ENCODE data around the gene GAB3.

The GAB3 gene

DNA sequence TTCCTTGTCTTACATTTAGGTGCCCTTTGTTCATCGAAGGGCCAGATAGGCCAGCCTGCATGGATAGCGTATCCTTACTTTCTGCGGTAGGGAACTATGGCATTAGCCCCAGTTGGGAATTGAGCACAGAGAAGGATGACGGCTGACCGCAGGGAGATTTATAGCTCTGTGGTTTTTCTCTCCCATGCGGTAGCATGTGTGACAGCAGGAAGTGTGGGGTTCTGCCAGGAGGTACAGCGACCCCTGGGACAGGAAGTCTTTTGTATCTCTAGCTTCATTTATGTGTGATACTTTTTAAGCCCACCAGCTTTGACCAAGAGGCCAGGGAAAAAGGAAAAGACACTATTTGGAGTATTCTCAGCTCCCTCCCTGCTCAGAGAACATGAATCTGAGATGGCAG lies 33.1 kb downstream of the GAB3 start:
- TF ChIP-seq, protein P1, sequence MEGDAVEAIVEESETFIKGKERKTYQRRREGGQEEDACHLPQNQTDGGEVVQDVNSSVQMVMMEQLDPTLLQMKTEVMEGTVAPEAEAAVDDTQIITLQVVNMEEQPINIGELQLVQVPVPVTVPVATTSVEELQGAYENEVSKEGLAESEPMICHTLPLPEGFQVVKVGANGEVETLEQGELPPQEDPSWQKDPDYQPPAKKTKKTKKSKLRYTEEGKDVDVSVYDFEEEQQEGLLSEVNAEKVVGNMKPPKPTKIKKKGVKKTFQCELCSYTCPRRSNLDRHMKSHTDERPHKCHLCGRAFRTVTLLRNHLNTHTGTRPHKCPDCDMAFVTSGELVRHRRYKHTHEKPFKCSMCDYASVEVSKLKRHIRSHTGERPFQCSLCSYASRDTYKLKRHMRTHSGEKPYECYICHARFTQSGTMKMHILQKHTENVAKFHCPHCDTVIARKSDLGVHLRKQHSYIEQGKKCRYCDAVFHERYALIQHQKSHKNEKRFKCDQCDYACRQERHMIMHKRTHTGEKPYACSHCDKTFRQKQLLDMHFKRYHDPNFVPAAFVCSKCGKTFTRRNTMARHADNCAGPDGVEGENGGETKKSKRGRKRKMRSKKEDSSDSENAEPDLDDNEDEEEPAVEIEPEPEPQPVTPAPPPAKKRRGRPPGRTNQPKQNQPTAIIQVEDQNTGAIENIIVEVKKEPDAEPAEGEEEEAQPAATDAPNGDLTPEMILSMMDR (IDR thresholded peaks at IDR 0.05) = no peak

DNA sequence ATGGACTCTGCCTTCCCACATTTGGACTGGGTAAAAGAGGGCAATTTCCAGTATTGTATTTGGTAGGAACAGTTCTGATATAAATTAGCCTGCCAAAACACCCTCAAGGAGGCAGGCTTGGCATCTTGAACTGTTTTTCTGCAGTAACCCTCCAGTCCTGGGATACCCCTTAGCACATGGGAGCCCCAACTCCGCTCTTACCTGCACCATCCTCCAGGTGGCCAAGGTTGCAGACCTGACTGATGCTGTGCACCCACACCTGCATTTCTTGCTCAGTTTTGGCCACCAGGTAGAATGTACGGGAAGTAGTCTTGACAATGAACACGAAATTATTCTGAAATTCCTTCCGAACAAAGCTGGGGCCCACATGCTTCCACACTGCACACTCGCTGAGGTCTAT lies 35.1 kb downstream of the GAB3 start:
- TF ChIP-seq, protein P1 (IDR thresholded peaks at IDR 0.05) = no peak

GRCh38 chrX:154714925-154715324 lies 36.0 kb downstream of the GAB3 start:
- TF ChIP-seq, protein P1 (IDR thresholded peaks at IDR 0.05) = peak; percentile 54

- TF ChIP-seq, protein P1 (IDR thresholded peaks at IDR 0.05) = no peak
These were observed 37.8 kb downstream of the GAB3 start for GRCh38 chrX:154712781-154713740.

GRCh38 chrX:154711264-154711663 lies 39.6 kb downstream of the GAB3 start:
- TF ChIP-seq, protein P1 (IDR thresholded peaks at IDR 0.05) = no peak

GRCh38 chrX:154710309-154710708 lies 40.6 kb downstream of the GAB3 start:
- TF ChIP-seq, protein P1 (IDR thresholded peaks at IDR 0.05) = no peak

- TF ChIP-seq, protein P1 (IDR thresholded peaks at IDR 0.05) = no peak
These were observed 52.1 kb downstream of the GAB3 start for GRCh38 chrX:154698630-154699248.
